K562 (cell line): ENCODE measurements around the gene LDAH.

Experiments used
- ELK1 ChIP-seq: sonication (generic); formaldehyde crosslinking; IDR thresholded peaks from 2 replicates; pipeline ENCODE4 v1.8.1; 2022; ENCODE audit warnings: missing genetic modification reagents
- GATA2 ChIP-seq: sonication (generic); formaldehyde crosslinking; IDR thresholded peaks from 2 replicates; pipeline ENCODE4 v1.4.0; 2020; ENCODE audit warnings: mild to moderate bottlenecking, missing genetic modification reagents

- TF ChIP-seq ELK1 (CRISPR knock-in tag) = no peak
- no peak for TF ChIP-seq GATA2
These were observed 146.3 kb downstream of the LDAH start for GRCh38 chr2:20676353-20677215.
